Activated CD4-positive, alpha-beta T cell treated with anti-CD3 and anti-CD28 coated beads, Interleukin-2, amount 10 ng/mL, durations not matched to agents 7 days and 5 days (primary cell): ENCODE measurements around the gene GSE1. TPM values are rescaled to one million over a fixed set of nuclear protein-coding genes. Genes with fewer than 3 reads are reported as not detected.

Experiments used
- CTCF ChIA-PET: fragments of 350-600 bp; sonication (Branson Sonifier 250); formaldehyde crosslinking; loops from one replicate; lab custom pipeline; 2021; ENCODE audit warnings: antibody characterized with exemption; lab: Charles Lee
- POLR2A ChIA-PET: fragments of 350-600 bp; sonication (Branson Sonifier 250); formaldehyde crosslinking; loops from one replicate; lab custom pipeline; 2021; ENCODE audit warnings: antibody characterized with exemption; lab: Charles Lee
- DNase-seq: peaks from one replicate; pipeline ENCODE4 v3.0.0-alpha.2; 2020
- H3K27ac Mint-ChIP-seq: one replicate; pipeline ENCODE4 v1.8.0; 2021; ENCODE audit warnings: mild to moderate bottlenecking, moderate library complexity, mixed read lengths
- H3K27me3 Mint-ChIP-seq: one replicate; pipeline ENCODE4 v1.8.0; 2021; ENCODE audit warnings: mixed read lengths
- H3K36me3 Mint-ChIP-seq: one replicate; pipeline ENCODE4 v1.8.0; 2021; ENCODE audit warnings: low read depth, mixed read lengths
- H3K4me1 Mint-ChIP-seq: one replicate; pipeline ENCODE4 v1.8.0; 2021; ENCODE audit warnings: mixed read lengths
- H3K4me3 Mint-ChIP-seq: one replicate; pipeline ENCODE4 v1.8.0; 2021; ENCODE audit warnings: mild to moderate bottlenecking, moderate library complexity, mixed read lengths
- H3K9me3 Mint-ChIP-seq: one replicate; pipeline ENCODE4 v1.8.0; 2021; ENCODE audit warnings: mixed read lengths
- total RNA-seq, 2 experiments: library from RNA; stranded (reverse); gene quantifications; one replicate each; pipeline ENCODE4 v1.2.3, GENCODE V29; 2021

GSE1 gene
- total RNA-seq, 2 experiments from 2014 or later, result 25.7 to 27.3 TPM

- Mint-ChIP-seq H3K27me3 (no peaks in the 10 kb centered on the region), H3K4me3 (no peak overlapping the region), H3K4me1 (no peaks in the 10 kb centered on the region), H3K9me3 (no peaks in the 10 kb centered on the region), H3K27ac (no peak overlapping the region), H3K36me3 (peaks cover 16% of the 10 kb centered on the region)
- no peak for DNase-seq
- POLR2A ChIA-PET, result no interaction called here
- CTCF ChIA-PET, result interaction anchor here (0.5 to 1.7 kb wide), 2 partner anchors 10 to 71 kb away, joined by 3 to 4 read pairs; no protein-coding TSS in a partner anchor
These were observed 50.1 kb downstream of the GSE1 start for GRCh38 chr16:85662976-85663830.

GRCh38 chr16:85663891-85664321 lies 50.8 kb downstream of the GSE1 start:
- H3K9me3 Mint-ChIP-seq, result no peaks in the 10 kb centered on the region
- peaks cover 16% of the 10 kb centered on the region for H3K36me3 Mint-ChIP-seq

GRCh38 chr16:85664580-85665372 lies 51.7 kb downstream of the GSE1 start:
- Mint-ChIP-seq H3K4me1 (no peaks in the 10 kb centered on the region), H3K4me3 (no peak overlapping the region), H3K27ac (peak overlapping the region; percentile 46), H3K36me3 (peaks cover 17% of the 10 kb centered on the region), H3K27me3 (no peaks in the 10 kb centered on the region), H3K9me3 (no peaks in the 10 kb centered on the region)
- POLR2A ChIA-PET, result no interaction called here
- DNase-seq, result no peak
- CTCF ChIA-PET, result no interaction called here

More at GRCh38 chr16:85663891-85664321, 50.8 kb downstream of the GSE1 start:
- CTCF ChIA-PET, result no interaction called here
- H3K27me3 Mint-ChIP-seq, result no peaks in the 10 kb centered on the region
- H3K4me3 Mint-ChIP-seq, result no peak overlapping the region
- no peak overlapping the region for H3K27ac Mint-ChIP-seq
- POLR2A ChIA-PET, result no interaction called here
- no peaks in the 10 kb centered on the region for H3K4me1 Mint-ChIP-seq
- no peak for DNase-seq

GRCh38 chr16:85665373-85665740 lies 52.2 kb downstream of the GSE1 start:
- H3K36me3 Mint-ChIP-seq, result peaks cover 20% of the 10 kb centered on the region
- no peak overlapping the region for H3K27ac Mint-ChIP-seq
- no peaks in the 10 kb centered on the region for H3K4me1 Mint-ChIP-seq
- ChIA-PET POLR2A (no interaction called here), CTCF (no interaction called here)
- H3K9me3 Mint-ChIP-seq, result no peaks in the 10 kb centered on the region
- no peak overlapping the region for H3K4me3 Mint-ChIP-seq
- DNase-seq, result no peak
- no peaks in the 10 kb centered on the region for H3K27me3 Mint-ChIP-seq

GRCh38 chr16:85665929-85666328 lies 52.8 kb downstream of the GSE1 start:
- CTCF ChIA-PET, result interaction anchor here (0.8 kb wide), 1 partner anchor 50 kb away, joined by 3 read pairs; no protein-coding TSS in a partner anchor
- POLR2A ChIA-PET, result no interaction called here
- Mint-ChIP-seq H3K4me3 (no peak overlapping the region), H3K9me3 (no peaks in the 10 kb centered on the region), H3K27me3 (no peaks in the 10 kb centered on the region), H3K36me3 (peaks cover 24% of the 10 kb centered on the region), H3K4me1 (no peaks in the 10 kb centered on the region), H3K27ac (no peak overlapping the region)
- DNase-seq, result no peak

- Mint-ChIP-seq H3K4me3 (no peak overlapping the region), H3K4me1 (no peaks in the 10 kb centered on the region), H3K36me3 (peaks cover 26% of the 10 kb centered on the region), H3K9me3 (no peaks in the 10 kb centered on the region), H3K27ac (no peak overlapping the region), H3K27me3 (no peaks in the 10 kb centered on the region)
- POLR2A ChIA-PET, result no interaction called here
- CTCF ChIA-PET, result interaction anchor here (0.6 kb wide), 1 partner anchor 395 kb away, joined by 3 read pairs; no protein-coding TSS in a partner anchor
- DNase-seq, result no peak
These were observed 54.1 kb downstream of the GSE1 start for GRCh38 chr16:85667261-85667660.

- Mint-ChIP-seq H3K4me1 (no peaks in the 10 kb centered on the region), H3K36me3 (peaks cover 31% of the 10 kb centered on the region), H3K9me3 (no peaks in the 10 kb centered on the region), H3K27ac (no peak overlapping the region), H3K27me3 (no peaks in the 10 kb centered on the region), H3K4me3 (no peak overlapping the region)
- CTCF ChIA-PET, result no interaction called here
- no peak for DNase-seq
- POLR2A ChIA-PET, result no interaction called here
These were observed 54.8 kb downstream of the GSE1 start for GRCh38 chr16:85667841-85668413.

GRCh38 chr16:85668676-85669424 lies 55.7 kb downstream of the GSE1 start:
- H3K4me3 Mint-ChIP-seq, result no peak overlapping the region
- peaks cover 32% of the 10 kb centered on the region for H3K36me3 Mint-ChIP-seq
- ChIA-PET POLR2A (no interaction called here), CTCF (no interaction called here)
- H3K27me3 Mint-ChIP-seq, result no peaks in the 10 kb centered on the region
- DNase-seq, result no peak
- H3K4me1 Mint-ChIP-seq, result no peaks in the 10 kb centered on the region
- H3K9me3 Mint-ChIP-seq, result no peaks in the 10 kb centered on the region
- no peak overlapping the region for H3K27ac Mint-ChIP-seq

- Mint-ChIP-seq H3K4me1 (no peaks in the 10 kb centered on the region), H3K9me3 (no peaks in the 10 kb centered on the region), H3K36me3 (peaks cover 43% of the 10 kb centered on the region), H3K27me3 (no peaks in the 10 kb centered on the region), H3K27ac (no peak overlapping the region), H3K4me3 (no peak overlapping the region)
- no peak for DNase-seq
- ChIA-PET CTCF (interaction anchor here (1.4 kb wide), 1 partner anchor 55 kb away, joined by 4 read pairs; no protein-coding TSS in a partner anchor), POLR2A (no interaction called here)
These were observed 57.7 kb downstream of the GSE1 start for GRCh38 chr16:85670840-85671239.

GRCh38 chr16:85673529-85674417 lies 60.7 kb downstream of the GSE1 start:
- H3K4me3 Mint-ChIP-seq, result no peak overlapping the region
- POLR2A ChIA-PET, result interaction anchor here (0.6 kb wide), 1 partner anchor 273 kb away, joined by 4 read pairs; no protein-coding TSS in a partner anchor
- H3K27me3 Mint-ChIP-seq, result no peaks in the 10 kb centered on the region
- no peak overlapping the region for H3K27ac Mint-ChIP-seq
- peaks cover 38% of the 10 kb centered on the region for H3K36me3 Mint-ChIP-seq
- CTCF ChIA-PET, result interaction anchor here (1.1 to 1.7 kb wide), 3 partner anchors 11 to 16 kb away, joined by 4 to 5 read pairs (median 5); partner anchors contain the start of gene GINS2
- no peaks in the 10 kb centered on the region for H3K9me3 Mint-ChIP-seq
- DNase-seq, result no peak
- H3K4me1 Mint-ChIP-seq, result no peaks in the 10 kb centered on the region

GRCh38 chr16:85674418-85674755 lies 61.3 kb downstream of the GSE1 start:
- POLR2A ChIA-PET, result no interaction called here
- CTCF ChIA-PET, result interaction anchor here (1.1 to 1.6 kb wide), 2 partner anchors 11 to 15 kb away, joined by 5 read pairs; partner anchors contain the start of gene GINS2
- Mint-ChIP-seq H3K27me3 (no peaks in the 10 kb centered on the region), H3K36me3 (peaks cover 36% of the 10 kb centered on the region), H3K4me1 (no peaks in the 10 kb centered on the region), H3K9me3 (no peaks in the 10 kb centered on the region), H3K27ac (no peak overlapping the region), H3K4me3 (no peak overlapping the region)
- no peak for DNase-seq
